Muscle layer of duodenum (tissue), 2 donors: ENCODE results near the gene ANKRD6.

Source experiments
- H3K27ac ChIP-seq: one replicate; pipeline ENCODE4 v1.7.0; 2013; ENCODE audit warnings: mild to moderate bottlenecking, low read length
- H3K27me3 ChIP-seq: one replicate; pipeline ENCODE4 v1.7.0; 2013; ENCODE audit warnings: low read depth, mild to moderate bottlenecking, control low read depth, low read length
- H3K36me3 ChIP-seq, 2 donors: one replicate each; pipeline ENCODE4 v1.7.0; 2013; ENCODE audit warnings: low read length in 2 of 2, control low read depth in 1 of 2, mild to moderate bottlenecking in 1 of 2; ENCODE audit not compliant: insufficient read depth in 2 of 2, control insufficient read depth in 1 of 2
- H3K4me1 ChIP-seq, 2 donors: one replicate each; pipeline ENCODE4 v1.7.0; 2013; ENCODE audit warnings: low read length in 2 of 2, mild to moderate bottlenecking in 2 of 2, control low read depth in 1 of 2, moderate library complexity in 1 of 2; ENCODE audit not compliant: insufficient read depth in 2 of 2, control insufficient read depth in 1 of 2
- H3K4me3 ChIP-seq, 2 donors: one replicate each; pipeline ENCODE4 v1.7.0; 2013; ENCODE audit warnings: low read length in 2 of 2, low read depth in 1 of 2, mild to moderate bottlenecking in 1 of 2
- H3K9me3 ChIP-seq, 2 donors: one replicate each; pipeline ENCODE4 v1.7.0; 2013; ENCODE audit warnings: low read length in 2 of 2, control low read depth in 1 of 2, mild to moderate bottlenecking in 1 of 2; ENCODE audit not compliant: control insufficient read depth in 1 of 2
- donor health status: healthy.

The ANKRD6 gene

GRCh38 chr6:89542866-89543265, 109.9 kb downstream of the ANKRD6 start:
- no peaks in the 10 kb centered on the region for H3K4me1 ChIP-seq
- H3K27me3 ChIP-seq, result no peaks in the 10 kb centered on the region
- no peak overlapping the region for H3K4me3 ChIP-seq
- no peaks in the 10 kb centered on the region for H3K9me3 ChIP-seq
- H3K27ac ChIP-seq, result no peak overlapping the region
- no peaks in the 10 kb centered on the region for H3K36me3 ChIP-seq

GRCh38 chr6:89547281-89547680, 114.3 kb downstream of the ANKRD6 start:
- no peaks in the 10 kb centered on the region for H3K9me3 ChIP-seq
- H3K27me3 ChIP-seq, result no peaks in the 10 kb centered on the region
- no peaks in the 10 kb centered on the region for H3K36me3 ChIP-seq
- H3K27ac ChIP-seq, result no peak overlapping the region
- no peaks in the 10 kb centered on the region for H3K4me1 ChIP-seq
- no peak overlapping the region for H3K4me3 ChIP-seq

GRCh38 chr6:89553431-89553830, 120.5 kb downstream of the ANKRD6 start:
- H3K36me3 ChIP-seq, result no peaks in the 10 kb centered on the region
- H3K9me3 ChIP-seq, result no peaks in the 10 kb centered on the region
- H3K4me1 ChIP-seq, result no peaks in the 10 kb centered on the region
- no peak overlapping the region for H3K4me3 ChIP-seq
- no peaks in the 10 kb centered on the region for H3K27me3 ChIP-seq
- no peak overlapping the region for H3K27ac ChIP-seq

GRCh38 chr6:89554106-89554505, 121.2 kb downstream of the ANKRD6 start:
- H3K4me1 ChIP-seq, result no peaks in the 10 kb centered on the region
- no peaks in the 10 kb centered on the region for H3K27me3 ChIP-seq
- H3K27ac ChIP-seq, result no peak overlapping the region
- H3K36me3 ChIP-seq, result no peaks in the 10 kb centered on the region
- H3K9me3 ChIP-seq, result no peaks in the 10 kb centered on the region
- no peak overlapping the region for H3K4me3 ChIP-seq

- Histone ChIP-seq H3K27ac (no peak overlapping the region), H3K4me1 (no peaks in the 10 kb centered on the region), H3K9me3 (no peaks in the 10 kb centered on the region), H3K36me3 (no peaks in the 10 kb centered on the region), H3K4me3 (no peak overlapping the region), H3K27me3 (no peaks in the 10 kb centered on the region)
Measured at GRCh38 chr6:89555031-89555430, 122.1 kb downstream of the ANKRD6 start.

GRCh38 chr6:89555806-89556205, 122.9 kb downstream of the ANKRD6 start:
- no peak overlapping the region for H3K27ac ChIP-seq
- H3K4me3 ChIP-seq, result no peak overlapping the region
- no peaks in the 10 kb centered on the region for H3K9me3 ChIP-seq
- H3K27me3 ChIP-seq, result no peaks in the 10 kb centered on the region
- H3K4me1 ChIP-seq, result no peaks in the 10 kb centered on the region
- no peaks in the 10 kb centered on the region for H3K36me3 ChIP-seq

- no peak overlapping the region for H3K27ac ChIP-seq
- H3K4me3 ChIP-seq, result no peak overlapping the region
- peaks cover 0 to 8% of the 10 kb centered on the region in 2 donors for H3K4me1 ChIP-seq
- H3K9me3 ChIP-seq, result no peaks in the 10 kb centered on the region
- H3K27me3 ChIP-seq, result no peaks in the 10 kb centered on the region
- H3K36me3 ChIP-seq, result no peaks in the 10 kb centered on the region
Measured at GRCh38 chr6:89559487-89559886, 126.5 kb downstream of the ANKRD6 start.

GRCh38 chr6:89562093-89562973, 129.4 kb downstream of the ANKRD6 start:
- H3K9me3 ChIP-seq, result no peaks in the 10 kb centered on the region
- no peaks in the 10 kb centered on the region for H3K36me3 ChIP-seq
- no peaks in the 10 kb centered on the region for H3K27me3 ChIP-seq
- peaks cover 0 to 19% of the 10 kb centered on the region in 2 donors for H3K4me1 ChIP-seq
- peak overlapping the region in 1 of 2 donors; percentile 44 for H3K4me3 ChIP-seq
- H3K27ac ChIP-seq, result no peak overlapping the region

GRCh38 chr6:89563866-89564265, 130.9 kb downstream of the ANKRD6 start:
- no peaks in the 10 kb centered on the region for H3K27me3 ChIP-seq
- H3K27ac ChIP-seq, result no peak overlapping the region
- no peak overlapping the region for H3K4me3 ChIP-seq
- H3K4me1 ChIP-seq, result peaks cover 0 to 19% of the 10 kb centered on the region in 2 donors
- no peaks in the 10 kb centered on the region for H3K36me3 ChIP-seq
- no peaks in the 10 kb centered on the region for H3K9me3 ChIP-seq

- Histone ChIP-seq H3K36me3 (no peaks in the 10 kb centered on the region), H3K27ac (no peak overlapping the region), H3K9me3 (no peaks in the 10 kb centered on the region), H3K4me3 (no peak overlapping the region), H3K27me3 (no peaks in the 10 kb centered on the region), H3K4me1 (peaks cover 0 to 19% of the 10 kb centered on the region in 2 donors)
Measured at GRCh38 chr6:89564752-89565427, 131.9 kb downstream of the ANKRD6 start.

- H3K4me3 ChIP-seq, result no peak overlapping the region
- peaks cover 0 to 19% of the 10 kb centered on the region in 2 donors for H3K4me1 ChIP-seq
- no peaks in the 10 kb centered on the region for H3K27me3 ChIP-seq
- H3K27ac ChIP-seq, result no peak overlapping the region
- H3K36me3 ChIP-seq, result no peaks in the 10 kb centered on the region
- no peaks in the 10 kb centered on the region for H3K9me3 ChIP-seq
Measured at GRCh38 chr6:89566008-89566800, 133.3 kb downstream of the ANKRD6 start.
